Neural cell (in vitro differentiated cells): ENCODE data around the gene CLCN4. TPM values are rescaled to one million over a fixed set of nuclear protein-coding genes. Genes with fewer than 3 reads are reported as not detected.

Experiments used
- H2AFZ ChIP-seq: fragments of 200-600, 300-800 bp; sonication (generic), shearing (Covaris generic); 2 replicates; pipeline ENCODE4 v1.6.0; 2014; ENCODE audit warnings: low read depth, mild to moderate bottlenecking, antibody characterized with exemption, low read length, moderate library complexity
- H3F3A ChIP-seq: fragments of 200-600 bp; shearing (Covaris generic); 2 replicates; pipeline ENCODE4 v1.6.1; 2016; ENCODE audit warnings: mild to moderate bottlenecking, moderate library complexity, mixed read lengths, antibody characterized with exemption, low read length; ENCODE audit not compliant: insufficient read depth, poor library complexity, severe bottlenecking
- H3K27ac ChIP-seq: fragments of 200-600, 300-800 bp; sonication (generic), shearing (Covaris generic); 2 replicates; pipeline ENCODE4 v1.5.1; 2014; ENCODE audit warnings: mild to moderate bottlenecking, low read length, moderate library complexity
- H3K27me3 ChIP-seq: fragments of 300-800, 200-600 bp; sonication (generic), shearing (Covaris generic); 2 replicates; pipeline ENCODE4 v1.6.0; 2014; ENCODE audit warnings: mild to moderate bottlenecking, low read depth, low read length, moderate library complexity; ENCODE audit not compliant: insufficient read depth
- H3K36me3 ChIP-seq: fragments of 300-800, 200-600 bp; sonication (generic), shearing (Covaris generic); 2 replicates; pipeline ENCODE4 v1.5.1; 2014; ENCODE audit warnings: mild to moderate bottlenecking, antibody characterized with exemption, low read length, moderate library complexity; ENCODE audit not compliant: insufficient read depth
- H3K4me2 ChIP-seq: fragments of 300-800, 200-600 bp; sonication (generic), shearing (Covaris generic); 2 replicates; pipeline ENCODE4 v1.6.0; 2014; ENCODE audit warnings: mild to moderate bottlenecking, low read length
- H3K4me3 ChIP-seq: fragments of 300-800, 200-600 bp; sonication (generic), shearing (Covaris generic); 2 replicates; pipeline ENCODE4 v1.5.1; 2014; ENCODE audit warnings: mild to moderate bottlenecking, low read length, moderate library complexity
- H3K79me2 ChIP-seq: fragments of 200-600 bp; shearing (Covaris generic); replicated peaks from 2 replicates; pipeline ENCODE4 v1.6.0; 2014; ENCODE audit warnings: mild to moderate bottlenecking, low read length, moderate library complexity; ENCODE audit not compliant: insufficient read depth
- H3K9ac ChIP-seq: fragments of 300-800, 200-600 bp; sonication (generic), shearing (Covaris generic); 2 replicates; pipeline ENCODE4 v1.6.1; 2016; ENCODE audit warnings: mild to moderate bottlenecking, low read length, mixed read lengths
- H3K9me2 ChIP-seq: fragments of 200-600 bp; shearing (Covaris generic); 2 replicates; pipeline ENCODE4 v1.6.1; 2016; ENCODE audit warnings: mild to moderate bottlenecking, low read length, mixed read lengths; ENCODE audit not compliant: insufficient read depth
- H3K9me3 ChIP-seq: fragments of 200-600, 300-800 bp; sonication (generic), shearing (Covaris generic); 2 replicates; pipeline ENCODE4 v1.6.1; 2016; ENCODE audit warnings: mild to moderate bottlenecking, mixed run types, low read length, moderate library complexity, mixed read lengths
- H4K20me1 ChIP-seq: fragments of 200-600 bp; shearing (Covaris generic); 2 replicates; pipeline ENCODE4 v1.6.1; 2016; ENCODE audit warnings: mild to moderate bottlenecking, mixed run types; ENCODE audit not compliant: insufficient read depth
- EP300 ChIP-seq: fragments of 450-650 bp; conservative IDR thresholded peaks from 2 replicates; pipeline ENCODE4 v1.6.1; 2014; ENCODE audit warnings: antibody characterized with exemption, mild to moderate bottlenecking, moderate library complexity; ENCODE audit not compliant: poor library complexity, severe bottlenecking
- EZH2 ChIP-seq: fragments of 200-600, 300-800 bp; shearing (Covaris generic), sonication (generic); IDR thresholded peaks from 2 replicates; pipeline ENCODE4 v1.6.1; 2014; ENCODE audit warnings: antibody characterized with exemption, low read length, borderline replicate concordance, mild to moderate bottlenecking; ENCODE audit not compliant: insufficient read depth, poor library complexity, severe bottlenecking
- MXI1 ChIP-seq: fragments of 450-650 bp; conservative IDR thresholded peaks from 2 replicates; pipeline ENCODE4 v1.6.1; 2014; ENCODE audit warnings: antibody characterized with exemption, mild to moderate bottlenecking; ENCODE audit not compliant: poor library complexity, severe bottlenecking
- POLR2AphosphoS5 ChIP-seq: IDR thresholded peaks from 2 replicates; pipeline ENCODE4 v1.6.1; 2012
- RAD21 ChIP-seq: fragments of 450-650 bp; conservative IDR thresholded peaks from 2 replicates; pipeline ENCODE4 v1.6.1; 2014; ENCODE audit warnings: antibody characterized with exemption, mild to moderate bottlenecking, moderate library complexity
- REST ChIP-seq: IDR thresholded peaks from 2 replicates; pipeline ENCODE4 v1.6.1; 2012; ENCODE audit warnings: borderline replicate concordance
- SMC3 ChIP-seq: fragments of 450-650 bp; conservative IDR thresholded peaks from 2 replicates; pipeline ENCODE4 v1.6.1; 2014; ENCODE audit warnings: antibody characterized with exemption, mild to moderate bottlenecking, moderate library complexity; ENCODE audit not compliant: poor library complexity
- TAF1 ChIP-seq: IDR thresholded peaks from 2 replicates; pipeline ENCODE4 v1.6.1; 2012; ENCODE audit warnings: low read depth
- polyA plus RNA-seq: library from polyadenylated mRNA; depleted of rRNA; stranded (reverse); fragments of >200 nt; gene quantifications from 2 replicates; pipeline ENCODE4 v1.2.3, GENCODE V29; 2014
- TF ChIP-seq, protein P1 (sequence below): fragments of 450-650 bp; IDR thresholded peaks from 2 replicates; pipeline ENCODE4 v1.5.1; 2014; ENCODE audit warnings: antibody characterized with exemption, mild to moderate bottlenecking, moderate library complexity; ENCODE audit not compliant: poor library complexity, severe bottlenecking

Gene CLCN4
- polyA plus RNA-seq, 1 donor from 2014 or later = 21.4 TPM

GRCh38 chrX:10120828-10121227, 35.9 kb upstream of the CLCN4 start:
- H3K27me3 ChIP-seq = no peaks in the 10 kb centered on the region
- H3K36me3 ChIP-seq = no peaks in the 10 kb centered on the region
- H3K9ac ChIP-seq = no peak overlapping the region
- H3K4me3 ChIP-seq = no peak overlapping the region
- H3K9me2 ChIP-seq = no peaks in the 10 kb centered on the region
- no peak overlapping the region for H3K4me2 ChIP-seq
- H3K27ac ChIP-seq = no peak overlapping the region
- no peaks in the 10 kb centered on the region for H3K79me2 ChIP-seq
- no peaks in the 10 kb centered on the region for H4K20me1 ChIP-seq
- H3F3A ChIP-seq = no peaks in the 10 kb centered on the region
- TF ChIP-seq SMC3 (no peak), EP300 (no peak), REST (no peak), RAD21 (no peak), EZH2 (no peak), MXI1 (no peak), TAF1 (no peak), POLR2AphosphoS5 (no peak)
- TF ChIP-seq, protein P1, sequence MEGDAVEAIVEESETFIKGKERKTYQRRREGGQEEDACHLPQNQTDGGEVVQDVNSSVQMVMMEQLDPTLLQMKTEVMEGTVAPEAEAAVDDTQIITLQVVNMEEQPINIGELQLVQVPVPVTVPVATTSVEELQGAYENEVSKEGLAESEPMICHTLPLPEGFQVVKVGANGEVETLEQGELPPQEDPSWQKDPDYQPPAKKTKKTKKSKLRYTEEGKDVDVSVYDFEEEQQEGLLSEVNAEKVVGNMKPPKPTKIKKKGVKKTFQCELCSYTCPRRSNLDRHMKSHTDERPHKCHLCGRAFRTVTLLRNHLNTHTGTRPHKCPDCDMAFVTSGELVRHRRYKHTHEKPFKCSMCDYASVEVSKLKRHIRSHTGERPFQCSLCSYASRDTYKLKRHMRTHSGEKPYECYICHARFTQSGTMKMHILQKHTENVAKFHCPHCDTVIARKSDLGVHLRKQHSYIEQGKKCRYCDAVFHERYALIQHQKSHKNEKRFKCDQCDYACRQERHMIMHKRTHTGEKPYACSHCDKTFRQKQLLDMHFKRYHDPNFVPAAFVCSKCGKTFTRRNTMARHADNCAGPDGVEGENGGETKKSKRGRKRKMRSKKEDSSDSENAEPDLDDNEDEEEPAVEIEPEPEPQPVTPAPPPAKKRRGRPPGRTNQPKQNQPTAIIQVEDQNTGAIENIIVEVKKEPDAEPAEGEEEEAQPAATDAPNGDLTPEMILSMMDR = no peak
- no peak overlapping the region for H2AFZ ChIP-seq
- no peaks in the 10 kb centered on the region for H3K9me3 ChIP-seq

DNA sequence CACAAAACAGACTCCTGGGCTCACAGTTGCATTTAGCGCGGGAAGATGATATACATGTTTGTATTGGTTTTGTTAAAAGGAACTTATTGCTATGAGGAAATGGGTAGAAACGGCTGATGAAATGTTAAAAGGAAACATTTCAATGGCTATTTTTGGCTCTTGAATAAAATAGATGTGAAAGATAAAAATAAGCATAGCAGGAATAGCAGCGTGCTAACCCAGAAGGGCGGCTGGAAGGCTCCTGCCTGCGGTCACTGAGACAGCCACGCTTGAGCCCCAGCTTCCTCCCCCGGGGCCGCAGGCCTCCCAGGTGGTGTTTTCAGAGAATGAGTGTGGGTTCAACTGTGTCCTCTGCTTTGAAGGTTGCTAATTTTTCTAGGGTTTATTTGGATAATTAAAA, 35.0 kb upstream of the CLCN4 start:
- Histone ChIP-seq H3K9me3 (no peaks in the 10 kb centered on the region), H2AFZ (no peak overlapping the region), H3K4me2 (no peak overlapping the region), H3K9ac (no peak overlapping the region), H3K9me2 (no peaks in the 10 kb centered on the region), H3K36me3 (no peaks in the 10 kb centered on the region), H3K79me2 (no peaks in the 10 kb centered on the region), H3F3A (no peaks in the 10 kb centered on the region), H3K4me3 (no peak overlapping the region), H3K27ac (no peak overlapping the region), H3K27me3 (no peaks in the 10 kb centered on the region), H4K20me1 (no peaks in the 10 kb centered on the region)
- TF ChIP-seq REST = no peak
- no peak for TF ChIP-seq EP300
- no peak for TF ChIP-seq RAD21
- TF ChIP-seq, protein P1 = no peak
- TF ChIP-seq TAF1 = no peak
- TF ChIP-seq EZH2 = no peak
- no peak for TF ChIP-seq SMC3
- no peak for TF ChIP-seq POLR2AphosphoS5
- TF ChIP-seq MXI1 = no peak
